Mammary epithelial cell (primary cell): ENCODE measurements around the gene GABRA4.

Experiments used
- CTCF ChIP-seq, 2 donors: IDR thresholded peaks in 1 of 2; conservative IDR thresholded peaks in 1 of 2; 2 replicates each; pipeline ENCODE4 v1.5.1; 2011 to 2012; ENCODE audit warnings: inconsistent platforms in 2 of 2, low read length in 2 of 2, mild to moderate bottlenecking in 2 of 2, control low read depth in 1 of 2, low read depth in 1 of 2; ENCODE audit not compliant: insufficient read depth in 1 of 2; ENCODE audit errors: extremely low read depth in 1 of 2
- EZH2 ChIP-seq: IDR thresholded peaks from 2 replicates; pipeline ENCODE4 v1.6.1; 2012; ENCODE audit warnings: low read length, inconsistent platforms, borderline replicate concordance

- TF ChIP-seq CTCF (conservative IDR thresholded peaks at IDR 0.05 in 1 of 2, IDR thresholded peaks at IDR 0.05 in 1 of 2; ENCODE audit: extremely low read depth in 1 of 2, insufficient read depth in 1 of 2, low read depth in 1 of 2, low read length in 2 of 2) (no peak), EZH2 (no peak)
Measured at GRCh38 chr4:46979726-46980125, 13.7 kb downstream of the GABRA4 start.
